Measurements from ENCODE around the gene GGCX.
A peak's percentile ranks its signal among the peaks of the same experiment; 100 is the strongest.

Gene GGCX

DNA sequence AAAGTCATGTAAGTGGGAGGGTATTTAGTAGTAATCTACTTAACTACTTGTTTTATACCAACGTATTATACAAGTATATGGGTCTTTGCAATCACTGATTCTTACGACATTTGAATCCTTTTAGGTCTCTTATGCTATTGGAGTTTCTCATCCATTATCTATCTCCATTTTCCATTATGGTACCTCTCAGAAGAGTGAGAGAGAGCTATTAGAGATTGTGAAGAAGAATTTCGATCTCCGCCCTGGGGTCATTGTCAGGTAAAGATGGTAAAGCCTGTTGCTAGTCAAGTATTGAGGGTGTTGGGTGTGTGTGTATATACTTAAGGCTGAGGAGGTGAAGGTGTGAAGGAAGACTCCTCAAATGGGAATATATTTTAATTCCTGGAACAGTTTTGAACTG, 18.5 kb downstream of the GGCX start:
- TF ChIP-seq, protein P1, sequence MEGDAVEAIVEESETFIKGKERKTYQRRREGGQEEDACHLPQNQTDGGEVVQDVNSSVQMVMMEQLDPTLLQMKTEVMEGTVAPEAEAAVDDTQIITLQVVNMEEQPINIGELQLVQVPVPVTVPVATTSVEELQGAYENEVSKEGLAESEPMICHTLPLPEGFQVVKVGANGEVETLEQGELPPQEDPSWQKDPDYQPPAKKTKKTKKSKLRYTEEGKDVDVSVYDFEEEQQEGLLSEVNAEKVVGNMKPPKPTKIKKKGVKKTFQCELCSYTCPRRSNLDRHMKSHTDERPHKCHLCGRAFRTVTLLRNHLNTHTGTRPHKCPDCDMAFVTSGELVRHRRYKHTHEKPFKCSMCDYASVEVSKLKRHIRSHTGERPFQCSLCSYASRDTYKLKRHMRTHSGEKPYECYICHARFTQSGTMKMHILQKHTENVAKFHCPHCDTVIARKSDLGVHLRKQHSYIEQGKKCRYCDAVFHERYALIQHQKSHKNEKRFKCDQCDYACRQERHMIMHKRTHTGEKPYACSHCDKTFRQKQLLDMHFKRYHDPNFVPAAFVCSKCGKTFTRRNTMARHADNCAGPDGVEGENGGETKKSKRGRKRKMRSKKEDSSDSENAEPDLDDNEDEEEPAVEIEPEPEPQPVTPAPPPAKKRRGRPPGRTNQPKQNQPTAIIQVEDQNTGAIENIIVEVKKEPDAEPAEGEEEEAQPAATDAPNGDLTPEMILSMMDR (IDR thresholded peaks at IDR 0.05; ENCODE audit: low read depth, low read length): no peak
- no peak for DNase-seq (ENCODE audit: extremely low read depth, low read depth)

DNA sequence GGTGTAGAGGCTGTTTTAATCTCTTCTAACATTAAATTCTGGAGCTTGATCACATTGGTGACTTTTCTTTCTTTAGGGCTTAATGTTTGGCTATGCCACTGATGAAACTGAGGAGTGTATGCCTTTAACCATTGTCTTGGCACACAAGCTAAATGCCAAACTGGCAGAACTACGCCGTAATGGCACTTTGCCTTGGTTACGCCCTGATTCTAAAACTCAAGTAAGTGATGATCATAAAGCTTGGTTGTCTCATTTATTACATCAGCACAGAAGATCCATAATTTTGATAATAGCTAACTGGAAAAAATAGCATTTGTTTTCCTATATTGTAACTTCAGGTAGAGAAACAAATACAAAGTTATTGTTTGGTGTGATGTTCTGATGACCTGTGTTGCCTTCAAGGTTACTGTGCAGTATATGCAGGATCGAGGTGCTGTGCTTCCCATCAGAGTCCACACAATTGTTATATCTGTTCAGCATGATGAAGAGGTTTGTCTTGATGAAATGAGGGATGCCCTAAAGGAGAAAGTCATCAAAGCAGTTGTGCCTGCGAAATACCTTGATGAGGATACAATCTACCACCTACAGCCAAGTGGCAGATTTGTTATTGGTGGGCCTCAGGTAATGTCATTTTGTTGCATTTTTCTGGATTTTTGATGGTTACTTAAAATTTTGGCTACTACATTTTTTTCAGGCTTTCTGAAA, 19.4 kb downstream of the GGCX start:
- TF ChIP-seq, protein P1 (IDR thresholded peaks at IDR 0.05; ENCODE audit: low read depth, low read length): no peak

DNA sequence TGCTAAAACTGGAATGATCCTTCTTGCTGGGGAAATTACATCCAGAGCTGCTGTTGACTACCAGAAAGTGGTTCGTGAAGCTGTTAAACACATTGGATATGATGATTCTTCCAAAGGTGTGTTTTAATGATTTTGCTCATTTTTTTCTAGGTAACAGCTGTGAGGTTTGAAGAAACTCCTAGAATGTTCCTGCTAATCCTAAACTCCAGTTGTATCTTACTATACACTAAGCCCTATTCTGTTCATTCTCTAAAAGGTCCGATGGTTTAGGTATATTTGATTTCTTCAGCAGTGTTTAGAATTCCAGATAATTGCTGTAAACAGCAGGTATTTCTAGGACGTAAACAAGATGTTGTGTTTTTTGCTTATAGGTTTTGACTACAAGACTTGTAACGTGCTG, 20.0 kb downstream of the GGCX start:
- TF ChIP-seq, protein P1 (IDR thresholded peaks at IDR 0.05; ENCODE audit: low read depth, low read length): no peak
- DNase-seq (ENCODE audit: extremely low read depth, low read depth): no peak

More for the DNA sequence above, 19.4 kb downstream of the GGCX start:
- DNase-seq (ENCODE audit: extremely low read depth, low read depth): no peak

DNA sequence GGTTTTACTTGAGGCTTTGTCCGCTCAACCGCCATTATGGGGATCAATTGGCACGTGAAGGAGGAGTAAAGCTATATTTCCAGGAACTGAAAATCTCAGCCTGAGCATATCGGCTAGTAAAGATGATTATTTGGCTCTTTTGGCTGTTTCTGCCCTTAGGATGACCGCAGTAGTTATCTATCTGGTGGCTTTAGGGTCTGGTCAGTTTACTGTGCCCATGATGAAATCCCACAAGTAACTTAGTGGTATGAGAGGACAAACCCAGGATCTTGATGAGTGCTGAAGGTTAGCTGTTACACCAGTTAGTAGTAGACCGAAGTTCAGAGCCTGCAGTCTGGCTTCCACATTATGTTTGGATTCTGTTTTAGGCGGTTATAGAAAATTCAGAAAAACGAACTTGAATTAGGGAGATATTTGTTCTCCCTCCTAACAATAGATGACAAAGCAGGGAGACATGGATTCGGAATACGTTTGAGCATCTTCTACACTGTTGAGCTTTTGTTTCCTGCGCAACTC, 21.1 kb downstream of the GGCX start:
- DNase-seq (ENCODE audit: extremely low read depth, low read depth): no peak
- TF ChIP-seq, protein P1 (IDR thresholded peaks at IDR 0.05; ENCODE audit: low read depth, low read length): no peak

DNA sequence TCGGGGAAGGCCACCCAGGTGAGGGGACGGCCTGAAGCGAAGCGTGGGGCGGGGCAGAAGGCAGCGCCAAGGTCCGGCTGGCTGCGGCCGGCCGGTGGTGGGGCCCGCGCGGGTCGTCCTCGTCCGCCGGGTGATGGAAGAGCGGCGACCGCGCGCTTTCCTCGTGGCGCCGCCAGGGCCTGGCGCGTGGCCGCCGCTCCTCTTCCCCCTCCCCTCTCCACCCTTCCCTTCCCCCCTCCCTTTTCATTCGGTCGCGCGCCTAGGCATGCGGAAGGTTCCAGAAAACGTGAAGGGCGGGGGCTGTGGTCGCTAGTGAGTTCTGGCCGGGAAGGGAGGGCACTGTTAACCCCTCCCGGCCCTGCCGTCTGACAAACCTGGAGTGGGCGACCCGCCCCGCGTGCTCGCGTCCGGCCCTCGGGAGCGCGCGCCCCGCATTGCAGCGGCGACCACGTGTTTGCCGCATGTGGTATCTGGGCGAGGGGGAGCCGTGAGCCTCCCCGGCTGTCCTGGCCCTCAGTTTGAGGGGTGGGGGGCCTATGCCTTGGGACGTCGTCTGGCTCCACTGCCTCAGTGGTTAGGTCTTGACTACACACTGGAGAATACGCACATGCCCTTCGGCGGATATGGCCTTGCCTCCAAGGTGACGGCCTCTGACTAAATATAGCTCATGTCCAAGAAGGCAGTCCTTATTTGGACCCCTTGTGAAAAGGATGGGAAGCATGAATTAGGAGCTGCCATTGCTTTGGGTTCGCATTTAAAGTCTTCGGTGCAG, 21.7 kb downstream of the GGCX start:
- no peak for DNase-seq (ENCODE audit: extremely low read depth, low read depth)
- TF ChIP-seq, protein P1 (IDR thresholded peaks at IDR 0.05; ENCODE audit: low read depth, low read length): no peak

DNA sequence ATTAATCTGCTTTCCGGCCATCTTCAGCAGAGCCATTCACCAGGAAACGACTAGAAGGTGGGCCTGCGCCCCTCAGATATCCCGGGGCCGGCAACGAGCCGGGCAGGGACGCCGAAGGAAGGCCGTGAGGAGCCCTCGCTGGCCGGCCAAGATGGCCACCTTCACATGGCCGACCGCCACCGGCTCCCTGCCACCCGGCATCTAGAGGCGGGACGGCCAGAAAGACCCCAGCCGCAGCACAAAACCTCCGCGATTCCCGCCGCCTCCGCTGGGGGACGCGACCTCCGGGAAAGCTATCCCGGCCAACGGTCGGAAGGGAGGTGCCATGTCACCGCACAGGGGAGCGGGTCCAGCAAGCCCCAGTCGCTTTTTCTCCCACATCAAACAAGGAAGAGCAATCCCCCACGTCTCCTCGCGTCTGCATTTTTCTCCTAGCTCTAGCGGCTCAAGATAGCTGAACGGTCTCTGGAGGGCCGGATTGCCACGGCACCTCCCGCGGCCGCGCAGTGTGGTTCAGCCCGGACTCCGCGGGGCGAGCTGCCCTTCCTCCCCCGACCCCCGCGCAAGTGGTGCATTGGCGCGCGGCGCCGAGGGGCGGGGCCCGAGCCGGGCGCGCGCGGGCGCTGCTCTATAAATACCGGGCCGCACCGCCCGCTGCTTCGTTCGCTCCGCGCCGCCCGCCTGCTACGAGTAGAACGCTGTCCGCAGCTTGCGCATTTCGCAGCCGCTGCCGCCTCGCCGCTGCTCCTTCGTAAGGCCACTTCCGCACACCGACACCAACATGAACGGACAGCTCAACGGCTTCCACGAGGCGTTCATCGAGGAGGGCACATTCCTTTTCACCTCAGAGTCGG, 22.6 kb downstream of the GGCX start, which contains the start of gene MAT2A:
Gene MAT2A, plus strand, starts transcription at position 662 of the 854 bp plus-strand sequence. Its CDS starts 120 bp downstream, at position 782.
- TF ChIP-seq, protein P1 (IDR thresholded peaks at IDR 0.05; ENCODE audit: low read depth, low read length): peak; percentile 77
- peak; percentile 88 for DNase-seq (ENCODE audit: extremely low read depth, low read depth)
